Thoracic aorta (tissue), 2 donors: ENCODE measurements around the gene MACF1. TPM values are rescaled to one million over a fixed set of nuclear protein-coding genes. Genes with fewer than 3 reads are reported as not detected.

Source experiments
- ATAC-seq: fragments of 150-250 bp; one replicate; pipeline ENCODE4 v1.8.0; 2017; ENCODE audit warnings: low read depth; ENCODE audit not compliant: insufficient number of reproducible peaks, low FRiP score
- DNase-seq: peaks from one replicate; pipeline ENCODE4 v3.0.0-alpha.2; 2020; ENCODE audit warnings: low spot score
- H3K27ac ChIP-seq, 2 donors: fragments of 200-600 bp; sonication (generic); 1 replicate in 1 of 2; 2 replicates in 1 of 2; pipeline ENCODE4 v1.5.1; 2016; ENCODE audit warnings: mild to moderate bottlenecking in 2 of 2, moderate library complexity in 2 of 2
- H3K27me3 ChIP-seq: fragments of 200-600 bp; sonication (generic); replicated peaks from 2 replicates; pipeline ENCODE4 v1.6.0; 2016; ENCODE audit warnings: mild to moderate bottlenecking; ENCODE audit not compliant: insufficient read depth
- H3K36me3 ChIP-seq: fragments of 200-600 bp; sonication (generic); one replicate; pipeline ENCODE4 v1.5.1; 2016
- H3K4me1 ChIP-seq, 2 donors: fragments of 200-600 bp; sonication (generic); 1 replicate in 1 of 2; 2 replicates in 1 of 2; pipeline versions ENCODE4 v1.5.1 to v1.6.0; 2016; ENCODE audit warnings: low read depth in 2 of 2, mild to moderate bottlenecking in 1 of 2; ENCODE audit not compliant: control insufficient read depth in 1 of 2
- H3K4me3 ChIP-seq: fragments of 200-600 bp; sonication (generic); 2 replicates; pipeline ENCODE4 v1.5.1; 2016; ENCODE audit warnings: mild to moderate bottlenecking
- H3K9me3 ChIP-seq: fragments of 200-600 bp; sonication (generic); 2 replicates; pipeline ENCODE4 v1.5.1; 2016
- total RNA-seq, 2 donors: library from RNA; depleted of rRNA; stranded (reverse); fragments of >200 nt; gene quantifications; one replicate each; pipeline versions ENCODE4 v1.1.0 to v1.2.3, GENCODE V29; 2016
- TF ChIP-seq, protein P1 (sequence below): fragments of 200-600 bp; sonication (generic); IDR thresholded peaks from one replicate; pipeline ENCODE4 v1.5.1; 2019; ENCODE audit warnings: antibody characterized with exemption

Gene MACF1
- total RNA-seq, 2 donors from 2014 or later, result 604 to 650 TPM

GRCh38 chr1:39261712-39262221, 57.3 kb downstream of the MACF1 start:
- Histone ChIP-seq H3K27ac (no peak overlapping the region), H3K9me3 (no peaks in the 10 kb centered on the region), H3K36me3 (no peaks in the 10 kb centered on the region), H3K4me3 (no peak overlapping the region), H3K27me3 (no peaks in the 10 kb centered on the region), H3K4me1 (peaks cover 0 to 38% of the 10 kb centered on the region in 2 donors)
- TF ChIP-seq, protein P1, sequence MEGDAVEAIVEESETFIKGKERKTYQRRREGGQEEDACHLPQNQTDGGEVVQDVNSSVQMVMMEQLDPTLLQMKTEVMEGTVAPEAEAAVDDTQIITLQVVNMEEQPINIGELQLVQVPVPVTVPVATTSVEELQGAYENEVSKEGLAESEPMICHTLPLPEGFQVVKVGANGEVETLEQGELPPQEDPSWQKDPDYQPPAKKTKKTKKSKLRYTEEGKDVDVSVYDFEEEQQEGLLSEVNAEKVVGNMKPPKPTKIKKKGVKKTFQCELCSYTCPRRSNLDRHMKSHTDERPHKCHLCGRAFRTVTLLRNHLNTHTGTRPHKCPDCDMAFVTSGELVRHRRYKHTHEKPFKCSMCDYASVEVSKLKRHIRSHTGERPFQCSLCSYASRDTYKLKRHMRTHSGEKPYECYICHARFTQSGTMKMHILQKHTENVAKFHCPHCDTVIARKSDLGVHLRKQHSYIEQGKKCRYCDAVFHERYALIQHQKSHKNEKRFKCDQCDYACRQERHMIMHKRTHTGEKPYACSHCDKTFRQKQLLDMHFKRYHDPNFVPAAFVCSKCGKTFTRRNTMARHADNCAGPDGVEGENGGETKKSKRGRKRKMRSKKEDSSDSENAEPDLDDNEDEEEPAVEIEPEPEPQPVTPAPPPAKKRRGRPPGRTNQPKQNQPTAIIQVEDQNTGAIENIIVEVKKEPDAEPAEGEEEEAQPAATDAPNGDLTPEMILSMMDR, result no peak
- ATAC-seq, result no peak
- DNase-seq, result no peak

- DNase-seq (no peak), ATAC-seq (no peak)
- Histone ChIP-seq H3K27ac (no peak overlapping the region), H3K4me1 (peaks cover 7 to 48% of the 10 kb centered on the region in 2 donors), H3K36me3 (no peaks in the 10 kb centered on the region), H3K9me3 (no peaks in the 10 kb centered on the region), H3K27me3 (no peaks in the 10 kb centered on the region), H3K4me3 (no peak overlapping the region)
- TF ChIP-seq, protein P1, result no peak
Observed at GRCh38 chr1:39262802-39263201, 58.3 kb downstream of the MACF1 start.

DNA sequence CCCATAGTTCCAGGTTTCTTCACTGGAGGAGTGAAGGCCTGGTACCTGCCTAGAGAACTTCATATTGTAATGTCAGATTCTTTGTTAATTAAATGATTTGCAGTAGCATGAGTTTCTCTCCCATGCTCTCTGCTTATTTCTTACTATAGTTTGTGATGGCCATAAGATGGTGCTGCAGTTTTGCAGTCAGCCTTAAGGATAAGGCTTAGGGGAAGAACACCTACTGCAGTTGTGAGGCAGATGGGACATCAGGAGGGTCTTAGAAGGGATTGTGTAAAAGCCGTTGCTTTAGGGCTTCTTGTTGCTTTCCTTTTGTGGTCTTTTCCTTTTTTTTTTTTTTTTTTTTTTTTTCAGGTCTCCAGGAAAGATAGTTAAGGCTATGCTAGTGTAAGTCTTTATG, 61.8 kb downstream of the MACF1 start:
- Histone ChIP-seq H3K27ac (no peak overlapping the region), H3K4me1 (peaks cover 26 to 67% of the 10 kb centered on the region in 2 donors), H3K4me3 (no peak overlapping the region), H3K36me3 (no peaks in the 10 kb centered on the region), H3K27me3 (no peaks in the 10 kb centered on the region), H3K9me3 (no peaks in the 10 kb centered on the region)
- DNase-seq, result no peak
- TF ChIP-seq, protein P1, result no peak
- ATAC-seq, result no peak

DNA sequence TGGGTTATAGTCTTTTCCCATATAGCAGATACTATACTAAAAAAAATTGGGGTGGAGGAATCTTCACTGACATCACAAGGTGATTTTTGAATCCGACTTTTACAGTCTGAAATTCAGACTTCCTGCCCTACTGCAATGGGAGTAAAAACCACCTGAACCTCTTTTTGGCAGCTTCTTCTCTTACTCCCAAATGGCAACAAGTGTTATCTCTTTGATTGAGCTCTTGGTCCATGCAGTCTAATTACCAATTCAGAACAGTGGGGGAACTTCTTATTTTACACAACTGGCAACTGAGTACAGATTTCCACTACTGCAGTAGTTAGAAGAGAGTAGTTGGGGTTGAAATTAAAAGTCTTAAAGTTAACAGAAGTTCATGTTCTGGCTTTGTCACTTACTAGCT, 62.3 kb downstream of the MACF1 start:
- peaks cover 26 to 73% of the 10 kb centered on the region in 2 donors for H3K4me1 ChIP-seq
- H3K9me3 ChIP-seq, result no peaks in the 10 kb centered on the region
- no peaks in the 10 kb centered on the region for H3K36me3 ChIP-seq
- ATAC-seq (no peak), DNase-seq (no peak)
- no peak overlapping the region for H3K4me3 ChIP-seq
- TF ChIP-seq, protein P1, result no peak
- H3K27ac ChIP-seq, result no peak overlapping the region
- H3K27me3 ChIP-seq, result no peaks in the 10 kb centered on the region

DNA sequence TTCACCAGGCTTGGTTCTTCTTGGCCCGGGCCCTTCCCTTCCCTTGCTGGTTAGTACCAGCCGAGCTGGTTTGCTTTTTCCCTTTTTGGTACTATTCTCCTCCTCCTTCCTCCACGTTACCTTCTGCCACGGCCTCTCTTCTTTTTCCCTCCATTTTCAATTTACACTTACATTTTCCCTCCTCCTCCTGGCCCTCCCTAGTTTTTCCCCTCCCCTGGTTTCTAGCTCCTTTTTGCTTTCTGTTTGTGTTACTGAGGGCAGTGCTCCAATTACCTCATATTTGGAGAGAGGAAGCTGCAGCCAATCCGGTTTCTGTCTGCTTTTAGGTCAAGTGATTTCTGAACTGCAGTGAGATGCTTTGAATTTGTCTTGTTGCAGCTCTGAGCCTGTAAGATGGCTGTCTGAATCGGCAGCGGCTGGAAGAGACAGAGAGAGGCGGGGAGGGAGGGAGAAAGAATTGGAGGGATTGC, 63.7 kb downstream of the MACF1 start:
- DNase-seq (peak; percentile 8), ATAC-seq (peak; percentile 66)
- Histone ChIP-seq H3K4me1 (peaks cover 32 to 77% of the 10 kb centered on the region in 2 donors), H3K4me3 (peak overlapping the region; percentile 72), H3K36me3 (no peaks in the 10 kb centered on the region), H3K27me3 (no peaks in the 10 kb centered on the region), H3K9me3 (no peaks in the 10 kb centered on the region), H3K27ac (peak overlapping the region; percentile 64 to 73)
- TF ChIP-seq, protein P1, result no peak
